Psoas muscle (tissue), 8 donors: ENCODE measurements around the gene RCOR1. TPM values are rescaled to one million over a fixed set of nuclear protein-coding genes. Genes with fewer than 3 reads are reported as not detected.

Source experiments
- ATAC-seq, 4 donors: fragments of 200-7000 bp; cut with Tn5 transposase; one replicate each; pipeline ENCODE4 v1.9.1; 2020; ENCODE audit warnings: moderate library complexity in 3 of 4, mild to moderate bottlenecking in 2 of 4
- DNase-seq, 2 donors: peaks; one replicate each; pipeline ENCODE4 v3.0.0-alpha.2; 2020
- H3K27ac ChIP-seq: fragments of 200-600 bp; one replicate; pipeline ENCODE4 v1.8.0; 2022
- H3K27me3 ChIP-seq, 3 donors: fragments of 200-600 bp in 1 of 3; one replicate each; pipeline versions ENCODE4 v1.6.1 to v1.8.0; 2013 to 2022; ENCODE audit warnings: low read length in 2 of 3, mild to moderate bottlenecking in 2 of 3, moderate library complexity in 1 of 3; ENCODE audit not compliant: insufficient read depth in 3 of 3
- H3K36me3 ChIP-seq, 2 donors: fragments of 200-600 bp in 1 of 2; one replicate each; pipeline versions ENCODE4 v1.6.1 to v1.8.0; 2013 to 2022; ENCODE audit warnings: low read depth in 1 of 2, mild to moderate bottlenecking in 1 of 2, moderate library complexity in 1 of 2; ENCODE audit not compliant: insufficient read depth in 1 of 2
- H3K4me1 ChIP-seq: fragments of 200-600 bp; one replicate; pipeline ENCODE4 v1.8.0; 2022
- H3K4me3 ChIP-seq: fragments of 200-600 bp; one replicate; pipeline ENCODE4 v1.8.0; 2022; ENCODE audit warnings: mild to moderate bottlenecking
- H3K9me3 ChIP-seq: fragments of 200-600 bp; one replicate; pipeline ENCODE4 v1.8.0; 2022
- WGBS, 3 donors: extraction: QIAGEN DNeasy Blood & Tissue Kit; methylation state at CpG; one replicate each; pipeline versions ENCODE4 v1.1.6 to v1.1.7; 2013; 5-methylcytosine and 5-hydroxymethylcytosine counted together
- intact Hi-C, 2 donors: fragments of 100-400 bp; cut with DNase I; formaldehyde crosslinking; loops; one replicate each; pipeline versions ENCODE4 v1.11.0 to v1.14.2; 2022
- polyA plus RNA-seq, 3 donors: library from polyadenylated mRNA; stranded (reverse); fragments of 200-250 nt; gene quantifications; one replicate each; pipeline ENCODE4 v1.2.3, GENCODE V29; 2013
- total RNA-seq, 4 donors: library from RNA; stranded (reverse); fragmentation: NEBNext Ultra II Directional in 2 of 4; extraction: Animal tissue kit (Norgen Biotek cat#: 25700) in 2 of 4; gene quantifications; one replicate each; pipeline versions ENCODE4 v1.2.1 to v1.2.4, GENCODE V29; 2021 to 2023
- TF ChIP-seq, protein P1 (sequence below): fragments of 200-600 bp; IDR thresholded peaks from one replicate; pipeline ENCODE4 v1.8.0; 2022; ENCODE audit warnings: antibody characterized with exemption
- donor health status: healthy with polysubstance abuse.
- donor health status: DM: no; HTN: no; CAD: no; lungs with moderate emphysema.
- donor health status: Bipolar disorder and iron deficiency.
- donor health status: healthy.
- donor health status: DM: yes; HTN: yes; CAD: no.
- donor health status: DM: no; HTN: no; CAD: no.
- donor health status: DM: no; HTN: no; CAD: no.
- donor health status: DM: yes; HTN: yes; CAD: no.

RCOR1 gene
- total and polyA plus RNA-seq, 7 donors = 6.0 to 17.7 (median 14.3) TPM

GRCh38 chr14:102593825-102594137, 1.3 kb downstream of the RCOR1 start:
- H3K9me3 ChIP-seq = no peaks in the 10 kb centered on the region
- H3K4me3 ChIP-seq = peak overlapping the region; percentile 93
- intact Hi-C loops = loop anchor here in 1 of 2 donors (2.0 kb wide), 1 partner anchor 69 kb away; no protein-coding TSS in a partner anchor
- no peaks in the 10 kb centered on the region for H3K27me3 ChIP-seq
- no peak for ATAC-seq
- no peak for DNase-seq
- H3K27ac ChIP-seq = peak overlapping the region; percentile 88
- no peaks in the 10 kb centered on the region for H3K36me3 ChIP-seq
- TF ChIP-seq, protein P1, sequence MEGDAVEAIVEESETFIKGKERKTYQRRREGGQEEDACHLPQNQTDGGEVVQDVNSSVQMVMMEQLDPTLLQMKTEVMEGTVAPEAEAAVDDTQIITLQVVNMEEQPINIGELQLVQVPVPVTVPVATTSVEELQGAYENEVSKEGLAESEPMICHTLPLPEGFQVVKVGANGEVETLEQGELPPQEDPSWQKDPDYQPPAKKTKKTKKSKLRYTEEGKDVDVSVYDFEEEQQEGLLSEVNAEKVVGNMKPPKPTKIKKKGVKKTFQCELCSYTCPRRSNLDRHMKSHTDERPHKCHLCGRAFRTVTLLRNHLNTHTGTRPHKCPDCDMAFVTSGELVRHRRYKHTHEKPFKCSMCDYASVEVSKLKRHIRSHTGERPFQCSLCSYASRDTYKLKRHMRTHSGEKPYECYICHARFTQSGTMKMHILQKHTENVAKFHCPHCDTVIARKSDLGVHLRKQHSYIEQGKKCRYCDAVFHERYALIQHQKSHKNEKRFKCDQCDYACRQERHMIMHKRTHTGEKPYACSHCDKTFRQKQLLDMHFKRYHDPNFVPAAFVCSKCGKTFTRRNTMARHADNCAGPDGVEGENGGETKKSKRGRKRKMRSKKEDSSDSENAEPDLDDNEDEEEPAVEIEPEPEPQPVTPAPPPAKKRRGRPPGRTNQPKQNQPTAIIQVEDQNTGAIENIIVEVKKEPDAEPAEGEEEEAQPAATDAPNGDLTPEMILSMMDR = no peak
- WGBS, 3 donors = 5 to 17% (median 11%) methylated on average over 6 of the region's 6 CpGs
- H3K4me1 ChIP-seq = peaks cover 11% of the 10 kb centered on the region

- intact Hi-C loops = no loop called here
- peak; percentile 62 to 63 for DNase-seq
- Histone ChIP-seq H3K9me3 (no peaks in the 10 kb centered on the region), H3K4me1 (peaks cover 11% of the 10 kb centered on the region), H3K27ac (peak overlapping the region; percentile 4), H3K36me3 (no peaks in the 10 kb centered on the region), H3K4me3 (peak overlapping the region; percentile 93), H3K27me3 (no peaks in the 10 kb centered on the region)
- WGBS, 3 donors = 30 to 37% (median 33%) methylated on average over 7 of the region's 7 CpGs
- TF ChIP-seq, protein P1 = peak; percentile 80
- peak in 2 of 4 donors; percentile 29 to 34 for ATAC-seq
These were observed 2.2 kb downstream of the RCOR1 start for GRCh38 chr14:102594514-102595175.

DNA sequence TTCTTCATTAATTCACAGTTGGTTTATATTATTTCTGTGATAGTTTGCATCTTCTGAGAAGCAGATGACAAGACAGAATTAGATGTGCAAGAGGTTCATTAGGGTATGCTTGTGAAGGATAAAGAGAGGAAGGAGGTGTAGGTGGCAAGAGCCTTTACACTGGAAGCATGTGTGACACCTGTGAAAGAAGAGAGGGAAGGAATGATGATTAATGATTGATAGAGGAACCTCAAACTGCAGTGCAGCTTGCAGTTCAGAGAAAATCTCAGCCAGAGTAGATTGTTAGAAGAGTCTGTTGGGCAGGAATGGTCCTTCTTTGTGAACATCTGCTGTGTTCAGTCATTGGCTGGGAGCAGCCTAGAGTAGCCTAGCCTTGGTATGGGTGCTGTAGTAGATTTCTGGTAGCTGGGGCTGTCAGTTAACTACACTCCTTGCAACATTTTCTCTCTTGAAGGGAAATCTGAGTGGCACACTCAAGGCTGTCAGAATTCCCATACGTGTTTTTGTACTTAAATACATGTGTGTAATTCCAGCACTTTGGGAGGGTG, 9.0 kb downstream of the RCOR1 start:
- intact Hi-C loops = no loop called here
- Histone ChIP-seq H3K4me3 (no peak overlapping the region), H3K9me3 (no peaks in the 10 kb centered on the region), H3K4me1 (peaks cover 34% of the 10 kb centered on the region), H3K27ac (no peak overlapping the region), H3K36me3 (no peaks in the 10 kb centered on the region), H3K27me3 (no peaks in the 10 kb centered on the region)
- WGBS, 3 donors = 88 to 100% (median 90%) methylated on average over 1 of the region's 1 CpG
- ATAC-seq = no peak
- no peak for DNase-seq
- TF ChIP-seq, protein P1 = no peak

DNA sequence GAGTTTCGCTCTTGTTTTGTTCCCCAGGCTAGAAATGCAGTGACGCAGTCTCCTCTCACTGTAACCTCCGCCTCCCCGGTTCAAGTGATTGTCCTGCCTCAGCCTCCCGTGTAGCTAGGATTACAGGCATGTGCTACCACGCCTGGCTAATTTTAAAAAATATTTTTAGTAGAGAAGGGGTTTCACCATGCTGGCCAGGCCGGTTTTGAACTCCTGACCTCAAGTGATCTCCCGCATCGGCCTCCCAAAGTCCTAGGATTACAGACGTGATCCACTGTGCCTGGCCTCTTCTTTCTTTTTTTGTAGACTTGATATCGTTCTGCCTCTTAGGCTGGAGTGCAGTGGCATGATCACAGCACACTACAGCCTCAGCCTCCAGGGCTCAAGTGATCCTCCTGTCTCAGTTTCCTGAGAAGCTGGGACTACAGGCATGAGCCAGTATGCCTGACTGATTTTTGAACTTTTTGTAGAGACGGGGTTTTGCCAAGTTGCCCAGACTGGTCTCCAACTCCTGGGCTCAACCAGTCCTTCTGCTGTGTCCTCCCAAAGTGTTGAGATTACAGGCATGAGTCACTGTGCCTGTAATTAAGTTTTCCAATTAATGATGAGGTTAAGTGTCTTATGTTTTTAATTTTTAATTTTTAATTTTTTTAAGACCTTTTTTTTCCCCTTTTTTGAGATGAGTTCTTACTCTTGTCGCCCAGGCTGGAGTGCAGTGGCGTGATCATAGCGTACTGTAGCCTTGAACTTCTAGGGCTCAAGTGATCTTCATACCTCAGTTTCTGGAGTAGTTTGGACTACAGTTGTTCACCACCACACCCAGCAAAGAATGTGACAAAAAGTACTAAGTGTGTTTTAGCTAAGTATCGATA, 10.2 kb downstream of the RCOR1 start:
- DNase-seq (no peak), ATAC-seq (peak in 2 of 4 donors; percentile 31)
- TF ChIP-seq, protein P1 = no peak
- no peaks in the 10 kb centered on the region for H3K27me3 ChIP-seq
- WGBS, 3 donors = 49 to 61% (median 51%) methylated on average over 16 of the region's 16 CpGs
- peaks cover 34% of the 10 kb centered on the region for H3K4me1 ChIP-seq
- H3K4me3 ChIP-seq = no peak overlapping the region
- no peak overlapping the region for H3K27ac ChIP-seq
- intact Hi-C loops = no loop called here
- H3K9me3 ChIP-seq = no peaks in the 10 kb centered on the region
- no peaks in the 10 kb centered on the region for H3K36me3 ChIP-seq
